Left lung (tissue), 10 donors: Measurements from ENCODE around the gene CABLES1. TPM values are rescaled to one million over a fixed set of nuclear protein-coding genes. Genes with fewer than 3 reads are reported as not detected.

ENCODE experiments used
- ATAC-seq: fragments of 200-7000 bp; cut with Tn5 transposase; one replicate; pipeline ENCODE4 v1.9.1; 2020; ENCODE audit warnings: moderate library complexity
- DNase-seq, 4 donors: peaks; one replicate each; pipeline ENCODE4 v3.0.0-alpha.2; 2013 to 2020
- H3K27ac ChIP-seq, 2 donors: fragments of 200-600 bp; sonication (generic) in 1 of 2; one replicate each; pipeline versions ENCODE4 v1.5.0 to v1.8.0; 2020 to 2021
- H3K27me3 ChIP-seq, 2 donors: fragments of 200-600 bp; sonication (generic) in 1 of 2; one replicate each; pipeline versions ENCODE4 v1.5.0 to v1.8.0; 2020 to 2021
- H3K36me3 ChIP-seq, 2 donors: fragments of 200-600 bp; sonication (generic) in 1 of 2; one replicate each; pipeline versions ENCODE4 v1.5.0 to v1.8.0; 2020 to 2021
- H3K4me1 ChIP-seq, 2 donors: fragments of 200-600 bp; one replicate each; pipeline ENCODE4 v1.8.0; 2021
- H3K4me3 ChIP-seq, 2 donors: fragments of 200-600 bp; sonication (generic) in 1 of 2; one replicate each; pipeline versions ENCODE4 v1.5.0 to v1.8.0; 2020 to 2021; ENCODE audit warnings: mild to moderate bottlenecking in 1 of 2
- H3K9me3 ChIP-seq, 2 donors: fragments of 200-600 bp; sonication (generic) in 1 of 2; one replicate each; pipeline versions ENCODE4 v1.5.0 to v1.8.0; 2020 to 2021
- CTCF ChIP-seq, 2 donors: fragments of 200-600 bp; sonication (generic) in 1 of 2; IDR thresholded peaks; one replicate each; pipeline versions ENCODE4 v1.5.0 to v1.8.0; 2021; ENCODE audit warnings: antibody characterized with exemption in 2 of 2
- intact Hi-C, 2 donors: fragments of 100-400 bp; cut with DNase I; formaldehyde crosslinking; loops; one replicate each; pipeline versions ENCODE4 v1.11.2 to v1.14.2; 2022
- polyA plus RNA-seq, 6 donors: library from polyadenylated mRNA; unstranded; fragments of 120-200 nt; gene quantifications; one replicate each; pipeline ENCODE4 v1.2.1, GENCODE V29; 2013; ENCODE audit not compliant: insufficient read length in 6 of 6
- total RNA-seq, 2 donors: library from RNA; stranded (reverse); fragmentation: NEBNext Ultra II Directional; extraction: Animal tissue kit (Norgen Biotek cat#: 25700); gene quantifications; one replicate each; pipeline ENCODE4 v1.2.1, GENCODE V29; 2021
- donor health status: DM: no; HTN: yes; CAD: no.
- donor health status: DM: no; HTN: no; CAD: no.

Gene CABLES1
- total and polyA plus RNA-seq, 8 donors = 21.9 to 84.5 (median 71.6) TPM

GRCh38 chr18:23126376-23127056 is 8.8 kb upstream of the CABLES1 start:
- no peak overlapping the region for H3K27ac ChIP-seq
- ATAC-seq (no peak), DNase-seq (no peak)
- no peak overlapping the region for H3K4me3 ChIP-seq
- intact Hi-C loops = no loop called here
- no peaks in the 10 kb centered on the region for H3K36me3 ChIP-seq
- no peaks in the 10 kb centered on the region for H3K27me3 ChIP-seq
- H3K9me3 ChIP-seq = no peaks in the 10 kb centered on the region
- H3K4me1 ChIP-seq = peaks cover 3 to 9% of the 10 kb centered on the region in 2 donors
- TF ChIP-seq CTCF (IDR thresholded peaks at IDR 0.05) = no peak

DNA sequence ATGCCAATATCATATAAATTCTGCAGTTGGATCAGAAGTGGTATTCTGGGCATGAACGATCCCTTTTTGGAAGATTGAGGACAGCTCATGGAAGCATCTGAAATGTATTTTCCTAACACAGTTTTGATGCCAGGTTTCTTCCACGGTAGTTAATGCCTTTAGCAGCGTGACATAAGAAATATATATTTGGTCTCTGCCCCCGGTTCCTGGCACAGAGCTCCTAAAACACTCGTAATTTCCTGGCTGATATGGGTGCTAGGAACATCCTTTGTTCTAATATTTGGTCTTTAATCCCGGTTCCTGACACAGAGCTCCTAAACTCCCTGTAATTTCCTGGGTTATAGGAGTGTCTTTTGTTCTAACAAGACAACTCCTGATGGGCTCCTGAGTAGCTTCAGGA is 8.2 kb upstream of the CABLES1 start:
- H3K27ac ChIP-seq = no peak overlapping the region
- no peaks in the 10 kb centered on the region for H3K27me3 ChIP-seq
- no peaks in the 10 kb centered on the region for H3K9me3 ChIP-seq
- no peak overlapping the region for H3K4me3 ChIP-seq
- H3K36me3 ChIP-seq = no peaks in the 10 kb centered on the region
- ATAC-seq (no peak), DNase-seq (no peak)
- no peak for TF ChIP-seq CTCF (IDR thresholded peaks at IDR 0.05)
- H3K4me1 ChIP-seq = peaks cover 3 to 13% of the 10 kb centered on the region in 2 donors
- intact Hi-C loops = no loop called here

DNA sequence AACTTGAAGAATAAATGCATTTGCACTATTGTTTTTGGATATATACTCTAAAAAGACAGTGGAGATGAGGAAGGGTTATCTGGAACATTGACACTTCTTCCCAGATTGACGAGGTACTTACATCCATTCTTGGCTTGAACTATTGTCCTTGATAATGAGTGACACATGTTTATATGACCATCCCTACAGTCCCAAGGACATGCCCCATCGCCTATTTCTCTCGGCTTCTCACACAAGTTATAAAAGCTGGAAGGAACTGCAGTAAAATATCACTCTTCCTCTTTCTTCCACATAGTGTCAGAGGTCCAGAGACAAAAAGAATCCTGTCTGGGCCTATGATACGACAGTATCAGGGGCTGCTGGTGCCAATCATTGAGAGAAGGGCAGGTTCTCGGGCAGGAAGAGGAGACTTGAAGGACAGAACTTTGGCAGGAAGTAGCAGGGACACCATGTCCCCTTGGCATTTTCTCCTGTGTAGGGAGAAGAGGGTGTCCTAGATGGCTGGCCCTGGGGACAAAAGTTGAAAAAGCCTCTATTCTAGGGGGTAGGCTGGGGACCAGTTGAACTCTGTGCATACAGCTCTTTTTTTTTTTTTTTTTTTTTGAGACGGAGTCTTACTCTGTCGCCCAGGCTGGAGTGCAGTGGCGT is 5.8 kb upstream of the CABLES1 start:
- Histone ChIP-seq H3K9me3 (no peaks in the 10 kb centered on the region), H3K36me3 (no peaks in the 10 kb centered on the region), H3K27ac (no peak overlapping the region), H3K27me3 (peaks cover 0 to 14% of the 10 kb centered on the region in 2 donors), H3K4me1 (peaks cover 4 to 17% of the 10 kb centered on the region in 2 donors), H3K4me3 (no peak overlapping the region)
- ATAC-seq = no peak
- intact Hi-C loops = loop anchor here in 1 of 2 donors (10.0 kb wide), 1 partner anchor 235 kb away; no protein-coding TSS in a partner anchor
- TF ChIP-seq CTCF (IDR thresholded peaks at IDR 0.05) = no peak
- no peak for DNase-seq

DNA sequence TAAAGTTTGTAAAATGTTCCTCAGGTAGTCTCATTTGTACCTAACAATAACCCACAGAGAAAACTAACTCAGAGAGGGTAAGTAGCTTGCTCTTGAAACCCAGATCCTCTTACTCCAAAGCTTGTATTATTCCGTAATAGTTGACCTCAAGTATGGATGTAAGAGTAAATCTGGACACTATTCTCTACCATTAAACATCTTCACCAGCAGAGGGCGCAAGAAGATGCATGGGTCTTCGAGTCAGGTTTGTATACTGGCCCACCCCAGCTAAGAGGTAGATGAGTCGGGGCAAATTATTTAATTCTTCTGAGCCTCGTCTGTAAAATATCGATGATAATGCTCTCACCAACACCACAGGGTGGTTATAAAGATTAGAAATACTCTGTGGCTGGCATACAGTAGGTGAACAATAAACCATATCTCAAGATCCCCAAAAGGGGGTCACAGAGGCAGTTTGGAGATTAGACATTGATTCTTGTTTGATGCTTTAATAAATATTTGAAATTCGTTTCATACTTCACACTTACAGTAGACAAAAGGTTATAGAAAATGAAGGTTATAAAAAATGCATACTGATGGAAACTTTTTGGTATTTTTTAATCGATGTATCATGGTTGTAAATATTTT is 3.5 kb upstream of the CABLES1 start:
- DNase-seq = peak in 1 of 4 donors; percentile 82
- peaks cover 0 to 34% of the 10 kb centered on the region in 2 donors for H3K27me3 ChIP-seq
- no peak overlapping the region for H3K27ac ChIP-seq
- H3K9me3 ChIP-seq = no peaks in the 10 kb centered on the region
- H3K4me3 ChIP-seq = no peak overlapping the region
- peaks cover 9 to 34% of the 10 kb centered on the region in 2 donors for H3K4me1 ChIP-seq
- no peaks in the 10 kb centered on the region for H3K36me3 ChIP-seq
- peak; percentile 62 for TF ChIP-seq CTCF (IDR thresholded peaks at IDR 0.05)
- intact Hi-C loops = loop anchor here in 1 of 2 donors (10.0 kb wide), 1 partner anchor 233 kb away; no protein-coding TSS in a partner anchor
- ATAC-seq = peak; percentile 53
